Measurements from ENCODE around the gene NRG2.

NRG2 gene

GRCh38 chr5:139806111-139806510 is 237.0 kb downstream of the NRG2 start:
- TF ChIP-seq CTCF (IDR thresholded peaks at IDR 0.05; ENCODE audit: extremely low read depth, insufficient read depth, missing control alignments) = no peak
- in situ Hi-C loops (cut with MboI; ENCODE audit: low pct_unique_long_range_greater_than_20kb, low sequenced_read_pairs, unreplicated experiment) = no loop called here
- DNase-seq (ENCODE audit: low spot score) = no peak

GRCh38 chr5:139805545-139805944 is 237.6 kb downstream of the NRG2 start:
- TF ChIP-seq CTCF (IDR thresholded peaks at IDR 0.05; ENCODE audit: extremely low read depth, insufficient read depth, missing control alignments) = no peak
- in situ Hi-C loops (cut with MboI; ENCODE audit: low pct_unique_long_range_greater_than_20kb, low sequenced_read_pairs, unreplicated experiment) = no loop called here

GRCh38 chr5:139804800-139805397 is 238.2 kb downstream of the NRG2 start:
- DNase-seq (ENCODE audit: low spot score) = no peak
- in situ Hi-C loops (cut with MboI; ENCODE audit: low pct_unique_long_range_greater_than_20kb, low sequenced_read_pairs, unreplicated experiment) = no loop called here

More at GRCh38 chr5:139805545-139805944, 237.6 kb downstream of the NRG2 start:
- DNase-seq (ENCODE audit: low spot score) = no peak

GRCh38 chr5:139803978-139804377 is 239.1 kb downstream of the NRG2 start:
- DNase-seq (ENCODE audit: low spot score) = no peak
- in situ Hi-C loops (cut with MboI; ENCODE audit: low pct_unique_long_range_greater_than_20kb, low sequenced_read_pairs, unreplicated experiment) = no loop called here
- no peak for TF ChIP-seq CTCF (IDR thresholded peaks at IDR 0.05; ENCODE audit: extremely low read depth, insufficient read depth, missing control alignments)

More at GRCh38 chr5:139804800-139805397, 238.2 kb downstream of the NRG2 start:
- TF ChIP-seq CTCF (IDR thresholded peaks at IDR 0.05; ENCODE audit: extremely low read depth, insufficient read depth, missing control alignments) = no peak

GRCh38 chr5:139799359-139799758 is 243.7 kb downstream of the NRG2 start:
- in situ Hi-C loops (cut with MboI; ENCODE audit: low pct_unique_long_range_greater_than_20kb, low sequenced_read_pairs, unreplicated experiment) = loop anchor here (25.0 kb wide), 1 partner anchor 363 kb away; no protein-coding TSS in a partner anchor
- no peak for DNase-seq (ENCODE audit: low spot score)
- no peak for TF ChIP-seq CTCF (IDR thresholded peaks at IDR 0.05; ENCODE audit: extremely low read depth, insufficient read depth, missing control alignments)

GRCh38 chr5:139798883-139799282 is 244.2 kb downstream of the NRG2 start:
- DNase-seq (ENCODE audit: low spot score) = no peak
- in situ Hi-C loops (cut with MboI; ENCODE audit: low pct_unique_long_range_greater_than_20kb, low sequenced_read_pairs, unreplicated experiment) = loop anchor here (25.0 kb wide), 1 partner anchor 363 kb away; no protein-coding TSS in a partner anchor
- no peak for TF ChIP-seq CTCF (IDR thresholded peaks at IDR 0.05; ENCODE audit: extremely low read depth, insufficient read depth, missing control alignments)
